ENCODE data around the gene CLDN6. TPM values are rescaled to one million over a fixed set of nuclear protein-coding genes. Genes with fewer than 3 reads are reported as not detected.

Gene CLDN6
- total RNA-seq, 4 donors from 2014 or later: not detected

DNA sequence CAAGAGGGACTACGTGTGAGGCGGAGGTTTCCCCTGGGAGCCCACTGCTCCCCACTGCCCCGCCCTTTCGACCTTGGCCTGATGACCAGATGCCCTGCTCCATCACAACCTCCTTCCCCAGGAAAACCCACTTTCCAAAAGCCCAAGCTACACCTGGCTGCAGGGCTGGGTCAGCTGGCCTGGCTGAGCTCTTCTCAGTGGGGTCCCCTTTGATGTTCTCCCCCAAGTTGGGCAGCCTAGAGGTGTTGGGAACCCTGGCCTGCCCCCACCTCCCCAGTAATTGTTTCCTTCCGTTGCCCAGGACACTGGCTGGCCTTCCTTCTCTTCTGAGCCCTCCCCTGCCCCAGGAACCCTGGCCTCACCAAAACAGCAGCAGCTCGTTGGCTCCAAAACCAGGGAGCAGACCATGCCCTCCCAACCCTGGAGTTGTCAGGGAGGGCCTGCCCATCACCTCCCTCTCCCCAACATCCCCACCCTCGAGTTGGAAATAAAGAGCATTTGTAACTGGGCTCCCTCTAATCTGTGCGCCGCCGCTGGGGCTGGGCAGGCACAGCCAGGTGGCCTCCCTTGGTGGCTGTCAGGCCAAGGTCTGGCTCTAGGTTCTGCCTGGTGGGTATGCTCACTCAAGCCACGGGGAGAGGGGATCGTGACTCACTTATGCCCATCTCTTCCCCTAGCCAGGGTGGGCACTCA, 3.8 kb downstream of the CLDN6 start:
- no peaks in the 10 kb centered on the region for H3K36me3 ChIP-seq
- H3K9me3 ChIP-seq: no peaks in the 10 kb centered on the region
- H3K4me3 ChIP-seq: no peak overlapping the region
- H3K4me1 ChIP-seq: peaks cover 0 to 9% (median 0%) of the 10 kb centered on the region in 3 donors
- TF ChIP-seq, protein P1, sequence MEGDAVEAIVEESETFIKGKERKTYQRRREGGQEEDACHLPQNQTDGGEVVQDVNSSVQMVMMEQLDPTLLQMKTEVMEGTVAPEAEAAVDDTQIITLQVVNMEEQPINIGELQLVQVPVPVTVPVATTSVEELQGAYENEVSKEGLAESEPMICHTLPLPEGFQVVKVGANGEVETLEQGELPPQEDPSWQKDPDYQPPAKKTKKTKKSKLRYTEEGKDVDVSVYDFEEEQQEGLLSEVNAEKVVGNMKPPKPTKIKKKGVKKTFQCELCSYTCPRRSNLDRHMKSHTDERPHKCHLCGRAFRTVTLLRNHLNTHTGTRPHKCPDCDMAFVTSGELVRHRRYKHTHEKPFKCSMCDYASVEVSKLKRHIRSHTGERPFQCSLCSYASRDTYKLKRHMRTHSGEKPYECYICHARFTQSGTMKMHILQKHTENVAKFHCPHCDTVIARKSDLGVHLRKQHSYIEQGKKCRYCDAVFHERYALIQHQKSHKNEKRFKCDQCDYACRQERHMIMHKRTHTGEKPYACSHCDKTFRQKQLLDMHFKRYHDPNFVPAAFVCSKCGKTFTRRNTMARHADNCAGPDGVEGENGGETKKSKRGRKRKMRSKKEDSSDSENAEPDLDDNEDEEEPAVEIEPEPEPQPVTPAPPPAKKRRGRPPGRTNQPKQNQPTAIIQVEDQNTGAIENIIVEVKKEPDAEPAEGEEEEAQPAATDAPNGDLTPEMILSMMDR (IDR thresholded peaks at IDR 0.05): no peak
- no peak for TF ChIP-seq POLR2A (IDR thresholded peaks at IDR 0.05)
- no peak for TF ChIP-seq POLR2AphosphoS5 (IDR thresholded peaks at IDR 0.05)
- no peak for TF ChIP-seq EP300 (IDR thresholded peaks at IDR 0.05)
- ATAC-seq: no peak
- no peak overlapping the region for H3K27ac ChIP-seq
- WGBS, 2 donors (ENCODE audit: low coverage in 1 of 2): 0 to 38% methylated on average over 1 to 2 of the region's 12 CpGs
- H3K27me3 ChIP-seq: peaks cover 93% of the 10 kb centered on the region

DNA sequence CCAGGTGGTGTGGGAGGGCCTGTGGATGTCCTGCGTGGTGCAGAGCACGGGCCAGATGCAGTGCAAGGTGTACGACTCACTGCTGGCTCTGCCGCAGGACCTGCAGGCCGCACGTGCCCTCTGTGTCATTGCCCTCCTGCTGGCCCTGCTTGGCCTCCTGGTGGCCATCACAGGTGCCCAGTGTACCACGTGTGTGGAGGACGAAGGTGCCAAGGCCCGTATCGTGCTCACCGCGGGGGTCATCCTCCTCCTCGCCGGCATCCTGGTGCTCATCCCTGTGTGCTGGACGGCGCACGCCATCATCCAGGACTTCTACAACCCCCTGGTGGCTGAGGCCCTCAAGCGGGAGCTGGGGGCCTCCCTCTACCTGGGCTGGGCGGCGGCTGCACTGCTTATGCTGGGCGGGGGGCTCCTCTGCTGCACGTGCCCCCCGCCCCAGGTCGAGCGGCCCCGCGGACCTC, 4.5 kb downstream of the CLDN6 start:
- Histone ChIP-seq H3K9me3 (no peaks in the 10 kb centered on the region), H3K36me3 (no peaks in the 10 kb centered on the region), H3K4me1 (peaks cover 0 to 9% (median 0%) of the 10 kb centered on the region in 3 donors), H3K4me3 (no peak overlapping the region), H3K27ac (no peak overlapping the region), H3K27me3 (peaks cover 93% of the 10 kb centered on the region)
- WGBS, 2 donors (ENCODE audit: low coverage in 1 of 2): no CpG with 5 or more reads among the region's 27 CpGs
- ATAC-seq: no peak
- TF ChIP-seq EP300 (IDR thresholded peaks at IDR 0.05) (no peak), POLR2AphosphoS5 (IDR thresholded peaks at IDR 0.05) (no peak), POLR2A (IDR thresholded peaks at IDR 0.05) (no peak)
- TF ChIP-seq, protein P1 (IDR thresholded peaks at IDR 0.05): no peak

GRCh38 chr16:3012828-3013420, 5.1 kb downstream of the CLDN6 start, which contains the start of gene CLDN9:
TSS of gene CLDN9 (plus strand) at chr16:3012923. CDS start at chr16:3013363, 440 bp downstream.
- Histone ChIP-seq H3K4me3 (no peak within 1 kb of the TSS), H3K36me3 (no peaks in the 10 kb centered on the region), H3K9me3 (no peaks in the 10 kb centered on the region), H3K27me3 (peaks cover 93% of the 10 kb centered on the region), H3K4me1 (peaks cover 0 to 5% (median 0%) of the 10 kb centered on the region in 3 donors), H3K27ac (no peak within 1 kb of the TSS)
- no CpG with 5 or more reads among the region's 27 CpGs for WGBS, 2 donors (ENCODE audit: low coverage in 1 of 2)
- TF ChIP-seq POLR2AphosphoS5 (IDR thresholded peaks at IDR 0.05): no peak
- TF ChIP-seq POLR2A (IDR thresholded peaks at IDR 0.05): no peak
- TF ChIP-seq, protein P1 (IDR thresholded peaks at IDR 0.05): no peak
- TF ChIP-seq EP300 (IDR thresholded peaks at IDR 0.05): no peak
- no peak for ATAC-seq

- 4 to 20% methylated on average over 1 to 5 of the region's 19 CpGs for WGBS, 2 donors (ENCODE audit: low coverage in 1 of 2)
These were observed 5.7 kb downstream of the CLDN6 start for GRCh38 chr16:3012246-3012645.

More at GRCh38 chr16:3012246-3012645, 5.7 kb downstream of the CLDN6 start:
- H3K36me3 ChIP-seq: no peaks in the 10 kb centered on the region
- no peak overlapping the region for H3K27ac ChIP-seq
- peaks cover 93% of the 10 kb centered on the region for H3K27me3 ChIP-seq
- H3K4me3 ChIP-seq: no peak overlapping the region
- H3K4me1 ChIP-seq: no peaks in the 10 kb centered on the region
- TF ChIP-seq POLR2A (IDR thresholded peaks at IDR 0.05) (no peak), POLR2AphosphoS5 (IDR thresholded peaks at IDR 0.05) (no peak), EP300 (IDR thresholded peaks at IDR 0.05) (no peak)
- TF ChIP-seq, protein P1 (IDR thresholded peaks at IDR 0.05): no peak
- H3K9me3 ChIP-seq: no peaks in the 10 kb centered on the region
- no peak for ATAC-seq

Measured in gastroesophageal sphincter (tissue), 4 donors.